Bronchial epithelial cell (primary cell): Measurements from ENCODE around the gene MRI1. TPM values are rescaled to one million over a fixed set of nuclear protein-coding genes. Genes with fewer than 3 reads are reported as not detected.

Experiments used
- DNase-seq: peaks from one replicate; pipeline ENCODE4 v3.0.0-alpha.2; 2010; ENCODE audit warnings: low read depth
- FAIRE-seq: peaks from 2 replicates; lab custom pipeline; 2011; peaks lifted over from hg19 to GRCh38; lab: Jason Lieb, UNC
- H3K27me3 ChIP-seq: 2 replicates; pipeline ENCODE4 v1.5.1; 2011; ENCODE audit warnings: low read length; ENCODE audit not compliant: control insufficient read depth, insufficient read depth
- H3K36me3 ChIP-seq: 2 replicates; pipeline ENCODE4 v1.5.1; 2011; ENCODE audit warnings: low read length; ENCODE audit not compliant: control insufficient read depth, insufficient read depth
- H3K4me3 ChIP-seq: 2 replicates; pipeline ENCODE4 v1.5.1; 2011; ENCODE audit warnings: mild to moderate bottlenecking, low read depth, low read length, control low read depth
- total RNA-seq: library from RNA; depleted of rRNA; stranded (reverse); fragments of >200 nt; gene quantifications from 2 replicates; pipeline ENCODE4 v1.2.1, GENCODE V29; 2014
- TF ChIP-seq, protein P1 (sequence below): IDR thresholded peaks from 2 replicates; pipeline ENCODE4 v1.5.1; 2011; ENCODE audit warnings: mild to moderate bottlenecking, moderate library complexity, low read length, control low read depth, inconsistent platforms; ENCODE audit not compliant: insufficient read depth, severe bottlenecking

Gene MRI1
- total RNA-seq, 1 donor from 2014 or later = 27.9 TPM

DNA sequence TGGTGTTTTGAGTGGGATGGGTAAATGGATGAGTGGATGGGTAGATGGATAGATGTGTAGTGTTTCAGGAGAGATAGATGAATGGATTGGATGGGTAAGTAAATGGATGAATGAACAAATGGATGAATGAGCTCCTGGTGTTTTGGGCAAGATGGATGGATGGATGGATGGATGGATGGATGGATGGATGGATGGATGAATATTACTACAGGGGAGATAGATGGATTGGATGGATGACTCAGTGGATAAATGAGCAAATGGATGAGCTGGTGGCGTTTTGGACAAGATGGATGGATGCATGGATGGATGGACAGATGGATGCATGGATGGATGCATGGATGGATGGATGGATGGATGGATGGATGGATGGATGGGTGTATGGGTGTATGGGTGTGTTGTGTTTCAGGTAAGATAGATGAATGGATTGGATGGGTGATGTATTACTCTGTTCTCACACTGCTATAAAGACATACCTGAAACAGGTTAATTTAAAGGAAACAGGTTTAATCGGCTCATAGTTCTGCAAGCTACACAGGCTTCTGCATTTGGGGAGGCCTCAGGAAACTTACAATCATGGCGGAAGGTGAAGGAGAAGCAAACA, 43.2 kb downstream of the MRI1 start:
- DNase-seq (no peak), FAIRE-seq (peak; percentile 81)
- TF ChIP-seq, protein P1, sequence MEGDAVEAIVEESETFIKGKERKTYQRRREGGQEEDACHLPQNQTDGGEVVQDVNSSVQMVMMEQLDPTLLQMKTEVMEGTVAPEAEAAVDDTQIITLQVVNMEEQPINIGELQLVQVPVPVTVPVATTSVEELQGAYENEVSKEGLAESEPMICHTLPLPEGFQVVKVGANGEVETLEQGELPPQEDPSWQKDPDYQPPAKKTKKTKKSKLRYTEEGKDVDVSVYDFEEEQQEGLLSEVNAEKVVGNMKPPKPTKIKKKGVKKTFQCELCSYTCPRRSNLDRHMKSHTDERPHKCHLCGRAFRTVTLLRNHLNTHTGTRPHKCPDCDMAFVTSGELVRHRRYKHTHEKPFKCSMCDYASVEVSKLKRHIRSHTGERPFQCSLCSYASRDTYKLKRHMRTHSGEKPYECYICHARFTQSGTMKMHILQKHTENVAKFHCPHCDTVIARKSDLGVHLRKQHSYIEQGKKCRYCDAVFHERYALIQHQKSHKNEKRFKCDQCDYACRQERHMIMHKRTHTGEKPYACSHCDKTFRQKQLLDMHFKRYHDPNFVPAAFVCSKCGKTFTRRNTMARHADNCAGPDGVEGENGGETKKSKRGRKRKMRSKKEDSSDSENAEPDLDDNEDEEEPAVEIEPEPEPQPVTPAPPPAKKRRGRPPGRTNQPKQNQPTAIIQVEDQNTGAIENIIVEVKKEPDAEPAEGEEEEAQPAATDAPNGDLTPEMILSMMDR = no peak
- Histone ChIP-seq H3K4me3 (no peak overlapping the region), H3K36me3 (peaks cover 10% of the 10 kb centered on the region), H3K27me3 (no peaks in the 10 kb centered on the region)

DNA sequence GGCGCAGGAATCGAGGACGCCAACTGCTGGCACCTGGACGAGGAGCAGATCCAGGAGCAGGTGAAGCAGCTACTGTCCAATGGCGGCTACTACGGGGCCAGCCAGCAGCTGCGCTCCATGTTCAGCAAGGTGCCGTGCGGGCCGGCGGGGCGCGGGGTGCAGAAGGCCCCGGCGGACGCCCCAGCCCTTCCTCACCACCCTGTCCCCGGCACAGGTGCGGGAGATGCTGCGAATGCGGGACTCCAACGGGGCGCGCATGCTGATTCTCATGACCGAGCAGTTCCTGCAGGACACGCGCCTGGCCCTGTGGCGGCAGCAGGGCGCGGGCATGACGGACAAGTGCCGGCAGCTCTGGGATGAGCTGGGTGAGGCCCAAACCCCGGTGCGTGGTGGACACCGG, 44.5 kb downstream of the MRI1 start:
- DNase-seq = no peak
- TF ChIP-seq, protein P1 = no peak
- no peaks in the 10 kb centered on the region for H3K27me3 ChIP-seq
- FAIRE-seq = no peak
- H3K4me3 ChIP-seq = no peak overlapping the region
- peaks cover 18% of the 10 kb centered on the region for H3K36me3 ChIP-seq

GRCh38 chr19:13812544-13812943, 48.2 kb downstream of the MRI1 start:
- DNase-seq = no peak
- TF ChIP-seq, protein P1 = no peak
- Histone ChIP-seq H3K27me3 (no peaks in the 10 kb centered on the region), H3K4me3 (no peak overlapping the region), H3K36me3 (peaks cover 20% of the 10 kb centered on the region)
- no peak for FAIRE-seq

GRCh38 chr19:13813147-13813546, 48.8 kb downstream of the MRI1 start:
- FAIRE-seq = no peak
- TF ChIP-seq, protein P1 = no peak
- no peak for DNase-seq
- H3K36me3 ChIP-seq = peaks cover 20% of the 10 kb centered on the region
- H3K4me3 ChIP-seq = no peak overlapping the region
- H3K27me3 ChIP-seq = no peaks in the 10 kb centered on the region

DNA sequence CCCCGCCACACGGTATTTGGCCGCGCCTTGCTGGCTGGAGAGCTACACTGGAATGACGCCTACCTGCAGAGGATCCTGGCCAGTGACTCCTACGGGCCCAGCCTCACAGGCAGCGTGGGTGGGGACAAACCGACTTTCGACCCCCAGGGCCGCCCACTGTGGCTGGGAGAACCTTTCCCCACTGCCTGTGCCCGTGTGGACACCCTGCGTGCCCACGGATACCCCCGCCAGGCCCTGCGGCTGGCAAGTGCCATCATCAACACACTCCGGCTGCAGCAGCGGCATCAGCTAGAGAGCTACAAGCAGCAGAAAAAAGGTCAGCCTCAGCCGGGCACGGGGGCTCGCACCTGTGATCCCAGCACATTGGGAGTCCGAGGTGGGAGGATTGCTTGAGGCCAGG, 50.2 kb downstream of the MRI1 start:
- FAIRE-seq = no peak
- DNase-seq = no peak
- H3K36me3 ChIP-seq = peaks cover 22% of the 10 kb centered on the region

More for the DNA sequence above, 50.2 kb downstream of the MRI1 start:
- TF ChIP-seq, protein P1 = no peak
- no peak overlapping the region for H3K4me3 ChIP-seq
- no peaks in the 10 kb centered on the region for H3K27me3 ChIP-seq
